HG02943 (cell line): ENCODE results near the gene MMS22L.

Experiments
- ATAC-seq: cut with Tn5 transposase; IDR thresholded peaks from one replicate; pipeline ENCODE4 v1.9.1; 2021; ENCODE audit warnings: mild to moderate bottlenecking, low read depth, moderate library complexity; ENCODE audit not compliant: unreplicated experiment

The MMS22L gene

GRCh38 chr6:97094376-97094775, 188.6 kb downstream of the MMS22L start:
- ATAC-seq: no peak

- ATAC-seq: no peak
These were observed 190.2 kb downstream of the MMS22L start for GRCh38 chr6:97092673-97093305.
